ENCODE measurements around the gene DENND5A.
"Not testable (repeated sequence)": the region's sequence is repeated elsewhere in the genome, so short reads cannot be mapped to it uniquely, and the experiment has no call there.

Gene DENND5A

DNA sequence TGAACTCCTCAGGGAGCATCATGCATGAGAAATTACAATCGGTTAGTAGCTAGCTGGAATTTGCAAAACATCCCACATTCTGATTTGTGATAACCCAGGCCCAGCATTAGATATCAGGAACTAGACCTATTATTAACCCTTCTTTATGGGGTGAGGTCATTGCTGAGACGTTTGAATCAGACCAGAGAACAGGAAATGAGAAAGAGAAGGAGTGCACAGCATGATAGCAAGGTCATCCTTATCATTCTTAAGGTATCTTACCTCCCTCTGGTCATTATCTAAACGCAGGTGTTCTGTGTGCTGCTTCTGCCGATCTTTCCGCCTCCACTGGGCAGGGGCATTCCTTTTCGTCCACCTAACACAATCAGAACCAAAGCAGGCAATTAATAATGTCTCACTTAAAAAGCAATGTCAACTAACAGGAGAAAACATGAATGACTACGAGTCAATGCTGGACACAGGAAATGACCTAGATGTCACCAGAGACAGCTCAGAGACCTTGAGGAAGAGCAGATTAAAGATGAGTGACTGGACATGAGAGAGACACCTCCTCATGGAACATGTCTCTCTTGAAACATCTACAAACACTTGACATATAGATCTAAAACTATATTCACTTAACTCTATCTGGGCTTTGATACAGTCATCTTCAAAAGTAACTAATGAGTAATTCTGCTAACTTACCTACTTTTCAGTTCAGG is 95.4 kb downstream of the DENND5A start:
- ATAC-seq (ENCODE audit: insufficient read depth, low read depth) (no peak), DNase-seq (no peak)
- H3K79me2 ChIP-seq (ENCODE audit: insufficient read depth, low read length): no peaks in the 10 kb centered on the region
- H3K27me3 ChIP-seq (ENCODE audit: insufficient read depth, low read length, poor library complexity): no peaks in the 10 kb centered on the region
- H3K4me3 ChIP-seq (ENCODE audit: low read depth in 1 of 2, low read length in 2 of 2): no peak overlapping the region
- TF ChIP-seq EZH2 (IDR thresholded peaks at IDR 0.05; ENCODE audit: borderline replicate concordance, low read depth, low read length, severe bottlenecking): no peak
- TF ChIP-seq, protein P1, sequence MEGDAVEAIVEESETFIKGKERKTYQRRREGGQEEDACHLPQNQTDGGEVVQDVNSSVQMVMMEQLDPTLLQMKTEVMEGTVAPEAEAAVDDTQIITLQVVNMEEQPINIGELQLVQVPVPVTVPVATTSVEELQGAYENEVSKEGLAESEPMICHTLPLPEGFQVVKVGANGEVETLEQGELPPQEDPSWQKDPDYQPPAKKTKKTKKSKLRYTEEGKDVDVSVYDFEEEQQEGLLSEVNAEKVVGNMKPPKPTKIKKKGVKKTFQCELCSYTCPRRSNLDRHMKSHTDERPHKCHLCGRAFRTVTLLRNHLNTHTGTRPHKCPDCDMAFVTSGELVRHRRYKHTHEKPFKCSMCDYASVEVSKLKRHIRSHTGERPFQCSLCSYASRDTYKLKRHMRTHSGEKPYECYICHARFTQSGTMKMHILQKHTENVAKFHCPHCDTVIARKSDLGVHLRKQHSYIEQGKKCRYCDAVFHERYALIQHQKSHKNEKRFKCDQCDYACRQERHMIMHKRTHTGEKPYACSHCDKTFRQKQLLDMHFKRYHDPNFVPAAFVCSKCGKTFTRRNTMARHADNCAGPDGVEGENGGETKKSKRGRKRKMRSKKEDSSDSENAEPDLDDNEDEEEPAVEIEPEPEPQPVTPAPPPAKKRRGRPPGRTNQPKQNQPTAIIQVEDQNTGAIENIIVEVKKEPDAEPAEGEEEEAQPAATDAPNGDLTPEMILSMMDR (IDR thresholded peaks at IDR 0.05; ENCODE audit: borderline replicate concordance, extremely low read depth, low read length, poor library complexity, severe bottlenecking): no peak
- no peak overlapping the region for H3K27ac ChIP-seq (ENCODE audit: low read length)
- H3K36me3 ChIP-seq (ENCODE audit: insufficient read depth, low read length): no peaks in the 10 kb centered on the region
- no peak overlapping the region for H2AFZ ChIP-seq (ENCODE audit: low read depth, low read length)
- no peaks in the 10 kb centered on the region for H3K9me3 ChIP-seq (ENCODE audit: insufficient read depth, low read length, severe bottlenecking)
- H3K4me1 ChIP-seq (ENCODE audit: insufficient read depth, low read length): no peaks in the 10 kb centered on the region
- no peak overlapping the region for H3K9ac ChIP-seq (ENCODE audit: low read depth, low read length)
- no peak overlapping the region for H3K4me2 ChIP-seq (ENCODE audit: insufficient read depth, low read length)
- no peaks in the 10 kb centered on the region for H4K20me1 ChIP-seq (ENCODE audit: insufficient read depth, low read length)

DNA sequence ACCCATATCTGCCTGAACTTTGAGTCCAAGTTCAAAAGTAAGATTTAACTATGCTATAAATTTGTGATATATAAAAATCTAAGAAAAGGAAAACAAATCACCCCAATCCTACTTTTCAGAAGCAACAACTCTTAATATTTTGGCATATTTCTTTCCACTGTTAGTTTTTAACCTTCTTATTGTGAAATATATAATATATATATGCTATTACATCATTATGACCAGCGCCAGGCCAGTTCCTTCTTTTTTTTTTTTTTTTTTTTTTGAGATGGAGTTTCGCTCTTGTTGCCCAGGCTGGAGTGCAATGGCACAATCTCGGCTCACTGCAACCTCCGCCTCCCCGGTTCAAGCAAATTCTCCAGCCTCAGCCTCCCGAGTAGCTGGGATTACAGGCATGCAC is 103.2 kb downstream of the DENND5A start:
- H3K4me1 ChIP-seq (ENCODE audit: insufficient read depth, low read length); H3K79me2 ChIP-seq (ENCODE audit: insufficient read depth, low read length); DNase-seq; H4K20me1 ChIP-seq (ENCODE audit: insufficient read depth, low read length); H3K9ac ChIP-seq (ENCODE audit: low read depth, low read length); H3K36me3 ChIP-seq (ENCODE audit: insufficient read depth, low read length); H3K27ac ChIP-seq (ENCODE audit: low read length); H3K27me3 ChIP-seq (ENCODE audit: insufficient read depth, low read length, poor library complexity); H3K9me3 ChIP-seq (ENCODE audit: insufficient read depth, low read length, severe bottlenecking); H3K4me2 ChIP-seq (ENCODE audit: insufficient read depth, low read length); H2AFZ ChIP-seq (ENCODE audit: low read depth, low read length); ATAC-seq (ENCODE audit: insufficient read depth, low read depth); H3K4me3 ChIP-seq (ENCODE audit: low read depth in 1 of 2, low read length in 2 of 2): not testable (repeated sequence)

DNA sequence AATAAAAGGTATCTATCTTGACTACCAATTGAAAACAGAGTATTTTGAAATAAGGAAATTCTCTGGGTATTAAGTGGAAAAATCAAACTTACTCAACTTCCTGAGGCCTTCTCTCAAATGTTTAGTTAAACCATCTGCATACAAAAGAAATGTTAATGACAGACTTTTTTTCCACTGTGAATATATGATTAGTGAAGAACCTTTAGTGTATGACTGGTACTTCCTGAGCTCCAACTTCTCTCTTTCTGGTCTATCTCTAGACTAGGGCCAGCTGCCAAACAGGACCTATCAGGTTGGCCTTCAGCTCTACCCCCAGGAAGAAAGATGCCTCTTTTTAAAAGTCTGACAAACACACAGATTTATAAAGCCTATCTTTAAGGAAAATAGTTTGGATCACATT is 105.0 kb downstream of the DENND5A start:
- Histone ChIP-seq H3K27me3 (ENCODE audit: insufficient read depth, low read length, poor library complexity) (no peaks in the 10 kb centered on the region), H3K36me3 (ENCODE audit: insufficient read depth, low read length) (no peaks in the 10 kb centered on the region), H3K9ac (ENCODE audit: low read depth, low read length) (no peak overlapping the region), H4K20me1 (ENCODE audit: insufficient read depth, low read length) (no peaks in the 10 kb centered on the region), H3K4me3 (ENCODE audit: low read depth in 1 of 2, low read length in 2 of 2) (no peak overlapping the region), H3K79me2 (ENCODE audit: insufficient read depth, low read length) (no peaks in the 10 kb centered on the region), H3K9me3 (ENCODE audit: insufficient read depth, low read length, severe bottlenecking) (no peaks in the 10 kb centered on the region), H2AFZ (ENCODE audit: low read depth, low read length) (no peak overlapping the region), H3K4me2 (ENCODE audit: insufficient read depth, low read length) (no peak overlapping the region), H3K27ac (ENCODE audit: low read length) (no peak overlapping the region), H3K4me1 (ENCODE audit: insufficient read depth, low read length) (no peaks in the 10 kb centered on the region)
- no peak for DNase-seq
- no peak for ATAC-seq (ENCODE audit: insufficient read depth, low read depth)
- no peak for TF ChIP-seq EZH2 (IDR thresholded peaks at IDR 0.05; ENCODE audit: borderline replicate concordance, low read depth, low read length, severe bottlenecking)
- TF ChIP-seq, protein P1 (IDR thresholded peaks at IDR 0.05; ENCODE audit: borderline replicate concordance, extremely low read depth, low read length, poor library complexity, severe bottlenecking): no peak

DNA sequence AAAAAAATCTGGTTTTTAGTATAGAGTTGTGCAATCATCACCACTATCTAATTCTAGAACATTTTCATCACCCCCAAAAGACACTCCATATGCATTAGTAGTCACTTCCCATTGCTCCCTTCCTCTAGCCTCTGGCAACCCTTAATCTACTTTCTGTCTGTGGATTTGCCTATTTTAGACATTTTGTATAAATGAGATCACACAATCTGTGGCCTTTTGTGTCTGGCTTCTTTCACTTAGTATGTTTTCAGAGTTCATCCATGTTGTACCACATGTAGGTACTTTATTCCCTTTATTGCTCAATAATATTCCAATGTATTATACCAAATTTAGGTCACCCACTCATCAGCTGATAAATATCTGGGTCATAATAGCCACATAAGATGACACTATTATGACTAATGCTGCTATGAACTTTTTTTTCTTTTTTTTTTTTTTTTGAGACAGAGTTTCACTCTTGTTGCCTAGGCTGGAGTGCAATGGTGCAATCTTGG is 106.2 kb downstream of the DENND5A start:
- Histone ChIP-seq H3K4me2 (ENCODE audit: insufficient read depth, low read length) (no peak overlapping the region), H4K20me1 (ENCODE audit: insufficient read depth, low read length) (no peaks in the 10 kb centered on the region), H3K9me3 (ENCODE audit: insufficient read depth, low read length, severe bottlenecking) (no peaks in the 10 kb centered on the region), H3K36me3 (ENCODE audit: insufficient read depth, low read length) (no peaks in the 10 kb centered on the region), H3K27ac (ENCODE audit: low read length) (no peak overlapping the region), H3K9ac (ENCODE audit: low read depth, low read length) (no peak overlapping the region), H3K27me3 (ENCODE audit: insufficient read depth, low read length, poor library complexity) (no peaks in the 10 kb centered on the region), H3K4me3 (ENCODE audit: low read depth in 1 of 2, low read length in 2 of 2) (no peak overlapping the region), H3K4me1 (ENCODE audit: insufficient read depth, low read length) (no peaks in the 10 kb centered on the region), H2AFZ (ENCODE audit: low read depth, low read length) (no peak overlapping the region), H3K79me2 (ENCODE audit: insufficient read depth, low read length) (no peaks in the 10 kb centered on the region)
- ATAC-seq (ENCODE audit: insufficient read depth, low read depth) (no peak), DNase-seq (no peak)
- TF ChIP-seq, protein P1 (IDR thresholded peaks at IDR 0.05; ENCODE audit: borderline replicate concordance, extremely low read depth, low read length, poor library complexity, severe bottlenecking): no peak
- TF ChIP-seq EZH2 (IDR thresholded peaks at IDR 0.05; ENCODE audit: borderline replicate concordance, low read depth, low read length, severe bottlenecking): no peak
